Fibroblast of lung (primary cell): Measurements from ENCODE around the gene SLC34A3. TPM values are rescaled to one million over a fixed set of nuclear protein-coding genes. Genes with fewer than 3 reads are reported as not detected.
"Not testable (repeated sequence)": the region's sequence is repeated elsewhere in the genome, so short reads cannot be mapped to it uniquely, and the experiment has no call there.

ENCODE experiments used
- DNase-seq, 2 donors: peaks; one replicate each; pipeline versions ENCODE4 v3.0.0 to v3.0.0-alpha.2; 2010; ENCODE audit warnings: low read depth in 2 of 2
- H2AFZ ChIP-seq: 2 replicates; pipeline ENCODE4 v1.5.1; 2012; ENCODE audit warnings: low read length, control low read depth, inconsistent platforms
- H3K27ac ChIP-seq: 2 replicates; pipeline ENCODE4 v1.5.1; 2011; ENCODE audit warnings: low read length, control low read depth; ENCODE audit not compliant: insufficient read depth
- H3K27me3 ChIP-seq: 2 replicates; pipeline ENCODE4 v1.5.1; 2011; ENCODE audit warnings: mild to moderate bottlenecking, low read length; ENCODE audit not compliant: control insufficient read depth, insufficient read depth
- H3K36me3 ChIP-seq: 2 replicates; pipeline ENCODE4 v1.5.1; 2011; ENCODE audit warnings: low read length; ENCODE audit not compliant: control insufficient read depth, insufficient read depth
- H3K4me1 ChIP-seq: 2 replicates; pipeline ENCODE4 v1.5.1; 2011; ENCODE audit warnings: low read length; ENCODE audit not compliant: control insufficient read depth, insufficient read depth; ENCODE audit errors: extremely low read depth
- H3K4me2 ChIP-seq: 2 replicates; pipeline ENCODE4 v1.5.1; 2011; ENCODE audit warnings: low read length, control low read depth; ENCODE audit not compliant: insufficient read depth; ENCODE audit errors: extremely low read depth
- H3K4me3 ChIP-seq, 4 experiments: fragments of 200-600 bp in 1 of 4; sonication (generic) in 1 of 4; replicated peaks in 1 of 4; 2 replicates each; pipeline ENCODE4 v1.5.1; 2011 to 2016; ENCODE audit warnings: low read length in 4 of 4, low read depth in 3 of 4, mild to moderate bottlenecking in 3 of 4, control low read depth in 2 of 4, inconsistent platforms in 1 of 4, mixed read lengths in 1 of 4; ENCODE audit not compliant: insufficient read depth in 1 of 4; ENCODE audit errors: control extremely low read depth in 1 of 4
- H3K79me2 ChIP-seq: 2 replicates; pipeline ENCODE4 v1.5.1; 2012; ENCODE audit warnings: mild to moderate bottlenecking, low read length, inconsistent platforms; ENCODE audit not compliant: control insufficient read depth, insufficient read depth
- H3K9ac ChIP-seq: 2 replicates; pipeline ENCODE4 v1.5.1; 2011; ENCODE audit warnings: mild to moderate bottlenecking, low read length, control low read depth; ENCODE audit not compliant: insufficient read depth
- H3K9me3 ChIP-seq: 2 replicates; pipeline ENCODE4 v1.5.1; 2012; ENCODE audit warnings: low read depth, low read length; ENCODE audit not compliant: control insufficient read depth, insufficient read depth
- H4K20me1 ChIP-seq: 2 replicates; pipeline ENCODE4 v1.5.1; 2011; ENCODE audit warnings: low read length; ENCODE audit not compliant: control insufficient read depth, insufficient read depth; ENCODE audit errors: extremely low read depth
- EZH2 ChIP-seq: IDR thresholded peaks from 2 replicates; pipeline ENCODE4 v1.5.1; 2012; ENCODE audit warnings: low read length, control low read depth, mild to moderate bottlenecking; ENCODE audit errors: missing control alignments
- polyA plus RNA-seq, 2 donors: library from polyadenylated mRNA; depleted of rRNA in 1 of 2; stranded (reverse) in 1 of 2; unstranded in 1 of 2; fragments of >200 nt; gene quantifications; 2 replicates each; pipeline ENCODE4 v1.2.1, GENCODE V29; 2011 to 2012; ENCODE audit warnings: missing spikeins in 1 of 2
- total RNA-seq: library from RNA; depleted of rRNA; stranded (reverse); fragments of >200 nt; gene quantifications from 2 replicates; pipeline ENCODE4 v1.2.1, GENCODE V29; 2014
- TF ChIP-seq, protein P1 (sequence below), 2 donors: IDR thresholded peaks in 1 of 2; conservative IDR thresholded peaks in 1 of 2; 1 replicate in 1 of 2; 2 replicates in 1 of 2; pipeline ENCODE4 v1.5.1; 2011 to 2012; ENCODE audit warnings: low read length in 2 of 2, control low read depth in 1 of 2, inconsistent platforms in 1 of 2, low read depth in 1 of 2, mild to moderate bottlenecking in 1 of 2

The SLC34A3 gene
- total and polyA plus RNA-seq, 2 donors (not counting 1 experiment from before 2014, with no cell fraction given): not detected

GRCh38 chr9:137262173-137262908, 31.6 kb downstream of the SLC34A3 start:
- not testable (repeated sequence) for H4K20me1 ChIP-seq, H3K9me3 ChIP-seq, H3K9ac ChIP-seq, H3K4me1 ChIP-seq, H3K4me3 ChIP-seq, H3K27me3 ChIP-seq, H2AFZ ChIP-seq, H3K79me2 ChIP-seq, H3K27ac ChIP-seq, H3K4me2 ChIP-seq
- peak; percentile 51 to 59 for DNase-seq
- TF ChIP-seq, protein P1, sequence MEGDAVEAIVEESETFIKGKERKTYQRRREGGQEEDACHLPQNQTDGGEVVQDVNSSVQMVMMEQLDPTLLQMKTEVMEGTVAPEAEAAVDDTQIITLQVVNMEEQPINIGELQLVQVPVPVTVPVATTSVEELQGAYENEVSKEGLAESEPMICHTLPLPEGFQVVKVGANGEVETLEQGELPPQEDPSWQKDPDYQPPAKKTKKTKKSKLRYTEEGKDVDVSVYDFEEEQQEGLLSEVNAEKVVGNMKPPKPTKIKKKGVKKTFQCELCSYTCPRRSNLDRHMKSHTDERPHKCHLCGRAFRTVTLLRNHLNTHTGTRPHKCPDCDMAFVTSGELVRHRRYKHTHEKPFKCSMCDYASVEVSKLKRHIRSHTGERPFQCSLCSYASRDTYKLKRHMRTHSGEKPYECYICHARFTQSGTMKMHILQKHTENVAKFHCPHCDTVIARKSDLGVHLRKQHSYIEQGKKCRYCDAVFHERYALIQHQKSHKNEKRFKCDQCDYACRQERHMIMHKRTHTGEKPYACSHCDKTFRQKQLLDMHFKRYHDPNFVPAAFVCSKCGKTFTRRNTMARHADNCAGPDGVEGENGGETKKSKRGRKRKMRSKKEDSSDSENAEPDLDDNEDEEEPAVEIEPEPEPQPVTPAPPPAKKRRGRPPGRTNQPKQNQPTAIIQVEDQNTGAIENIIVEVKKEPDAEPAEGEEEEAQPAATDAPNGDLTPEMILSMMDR (conservative IDR thresholded peaks at IDR 0.05 in 1 of 2, IDR thresholded peaks at IDR 0.05 in 1 of 2; ENCODE audit: low read depth in 1 of 2, low read length in 2 of 2): peak; percentile 35 to 48
- peaks cover 23% of the 10 kb centered on the region for H3K36me3 ChIP-seq

- Histone ChIP-seq H3K27ac (no peak overlapping the region), H3K4me2 (no peak overlapping the region), H3K27me3 (no peaks in the 10 kb centered on the region), H4K20me1 (no peaks in the 10 kb centered on the region), H3K4me1 (no peaks in the 10 kb centered on the region), H2AFZ (no peak overlapping the region), H3K79me2 (peaks cover 4% of the 10 kb centered on the region), H3K4me3 (no peak overlapping the region), H3K9ac (no peak overlapping the region), H3K36me3 (peaks cover 25% of the 10 kb centered on the region), H3K9me3 (no peaks in the 10 kb centered on the region)
- DNase-seq: no peak
- TF ChIP-seq, protein P1 (conservative IDR thresholded peaks at IDR 0.05 in 1 of 2, IDR thresholded peaks at IDR 0.05 in 1 of 2; ENCODE audit: low read depth in 1 of 2, low read length in 2 of 2): no peak
- no peak for TF ChIP-seq EZH2
These were observed 32.2 kb downstream of the SLC34A3 start for GRCh38 chr9:137262909-137263285.

DNA sequence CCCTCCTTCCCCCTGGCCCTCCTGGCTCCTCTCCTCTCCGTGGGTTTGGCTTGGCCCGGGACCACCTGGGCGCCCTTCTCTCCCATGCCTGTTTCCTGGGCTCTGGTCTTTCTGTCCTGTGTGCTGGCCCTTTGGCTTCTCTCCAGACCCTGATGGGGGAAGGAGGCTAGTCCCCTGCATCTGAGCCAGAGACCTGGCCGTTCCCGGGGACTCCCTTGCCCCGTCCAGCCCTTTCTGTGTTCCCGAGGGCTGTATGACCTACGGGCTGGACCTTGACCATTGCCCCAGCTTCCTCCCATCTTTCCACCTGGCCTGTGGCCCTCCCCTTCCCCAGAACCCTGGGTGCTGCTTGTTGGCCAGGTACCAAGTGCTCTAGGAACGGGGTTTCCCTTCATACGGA, 32.8 kb downstream of the SLC34A3 start:
- H3K27ac ChIP-seq: no peak overlapping the region
- no peak overlapping the region for H3K4me2 ChIP-seq
- peaks cover 2% of the 10 kb centered on the region for H3K79me2 ChIP-seq
- H3K9me3 ChIP-seq: no peaks in the 10 kb centered on the region
- no peak overlapping the region for H3K4me3 ChIP-seq
- H3K36me3 ChIP-seq: peaks cover 26% of the 10 kb centered on the region
- H3K27me3 ChIP-seq: no peaks in the 10 kb centered on the region
- no peak for DNase-seq
- H2AFZ ChIP-seq: no peak overlapping the region
- H4K20me1 ChIP-seq: no peaks in the 10 kb centered on the region
- no peak overlapping the region for H3K9ac ChIP-seq
- H3K4me1 ChIP-seq: peaks cover under 1% of the 10 kb centered on the region
- TF ChIP-seq EZH2: no peak
- TF ChIP-seq, protein P1 (conservative IDR thresholded peaks at IDR 0.05 in 1 of 2, IDR thresholded peaks at IDR 0.05 in 1 of 2; ENCODE audit: low read depth in 1 of 2, low read length in 2 of 2): no peak
